HG03064 (cell line): ENCODE measurements around the gene GALNT17.
"Not testable (repeated sequence)": the region's sequence is repeated elsewhere in the genome, so short reads cannot be mapped to it uniquely, and the experiment has no call there.

Experiments used
- ATAC-seq: cut with Tn5 transposase; IDR thresholded peaks from one replicate; pipeline ENCODE4 v1.9.1; 2021; ENCODE audit warnings: low read depth; ENCODE audit not compliant: unreplicated experiment

Gene GALNT17

GRCh38 chr7:71710442-71710841 lies 578.5 kb downstream of the GALNT17 start:
- no peak for ATAC-seq

- ATAC-seq = no peak
Measured at GRCh38 chr7:71712653-71713180, 580.8 kb downstream of the GALNT17 start.

- no peak for ATAC-seq
Measured at GRCh38 chr7:71716690-71717089, 584.7 kb downstream of the GALNT17 start.

GRCh38 chr7:71718563-71718962 lies 586.6 kb downstream of the GALNT17 start:
- no peak for ATAC-seq

- no peak for ATAC-seq
Measured at GRCh38 chr7:71721742-71722141, 589.8 kb downstream of the GALNT17 start.

- no peak for ATAC-seq
Measured at GRCh38 chr7:71723859-71724258, 591.9 kb downstream of the GALNT17 start.

- ATAC-seq = no peak
Measured at GRCh38 chr7:71727347-71727746, 595.4 kb downstream of the GALNT17 start.

- ATAC-seq = no peak
Measured at GRCh38 chr7:71731740-71732139, 599.8 kb downstream of the GALNT17 start.

- ATAC-seq = no peak
Measured at GRCh38 chr7:71733107-71733870, 601.3 kb downstream of the GALNT17 start.

GRCh38 chr7:71735961-71736556 lies 604.1 kb downstream of the GALNT17 start:
- ATAC-seq = no peak

- ATAC-seq = not testable (repeated sequence)
Measured at GRCh38 chr7:71737931-71738540, 606.1 kb downstream of the GALNT17 start.

GRCh38 chr7:71739520-71740173 lies 607.7 kb downstream of the GALNT17 start:
- ATAC-seq = no peak

GRCh38 chr7:71740174-71740560 lies 608.2 kb downstream of the GALNT17 start:
- no peak for ATAC-seq

- no peak for ATAC-seq
Measured at GRCh38 chr7:71746006-71746405, 614.1 kb downstream of the GALNT17 start.

- ATAC-seq = no peak
Measured at GRCh38 chr7:71750290-71750689, 618.3 kb downstream of the GALNT17 start.

GRCh38 chr7:71752171-71752935 lies 620.4 kb downstream of the GALNT17 start:
- ATAC-seq = no peak

GRCh38 chr7:71753236-71753635 lies 621.3 kb downstream of the GALNT17 start:
- no peak for ATAC-seq

GRCh38 chr7:71753956-71754664 lies 622.2 kb downstream of the GALNT17 start:
- no peak for ATAC-seq

- no peak for ATAC-seq
Measured at GRCh38 chr7:71754828-71755227, 622.9 kb downstream of the GALNT17 start.

- ATAC-seq = no peak
Measured at GRCh38 chr7:71761336-71761735, 629.4 kb downstream of the GALNT17 start.
